ENCODE measurements around the gene HOXD9.

The HOXD9 gene

DNA sequence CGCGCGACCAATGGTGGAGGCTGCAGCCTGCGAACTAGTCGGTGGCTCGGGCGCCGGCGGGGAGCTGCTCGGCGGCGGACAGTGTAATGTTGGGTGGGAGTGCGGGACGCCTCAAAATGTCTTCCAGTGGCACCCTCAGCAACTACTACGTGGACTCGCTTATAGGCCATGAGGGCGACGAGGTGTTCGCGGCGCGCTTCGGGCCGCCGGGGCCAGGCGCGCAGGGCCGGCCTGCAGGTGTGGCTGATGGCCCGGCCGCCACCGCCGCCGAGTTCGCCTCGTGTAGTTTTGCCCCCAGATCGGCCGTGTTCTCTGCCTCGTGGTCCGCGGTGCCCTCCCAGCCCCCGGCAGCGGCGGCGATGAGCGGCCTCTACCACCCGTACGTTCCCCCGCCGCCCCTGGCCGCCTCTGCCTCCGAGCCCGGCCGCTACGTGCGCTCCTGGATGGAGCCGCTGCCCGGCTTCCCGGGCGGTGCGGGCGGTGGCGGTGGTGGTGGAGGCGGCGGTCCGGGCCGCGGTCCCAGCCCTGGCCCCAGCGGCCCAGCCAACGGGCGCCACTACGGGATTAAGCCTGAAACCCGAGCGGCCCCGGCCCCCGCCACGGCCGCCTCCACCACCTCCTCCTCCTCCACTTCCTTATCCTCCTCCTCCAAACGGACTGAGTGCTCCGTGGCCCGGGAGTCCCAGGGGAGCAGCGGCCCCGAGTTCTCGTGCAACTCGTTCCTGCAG is at the start of gene HOXD9:
Gene HOXD9, plus strand, starts transcription at position 37 of the 728 bp plus-strand sequence. Its CDS starts 50 bp downstream, at position 87.
- Mint-ChIP-seq H3K36me3 (ENCODE audit: low read depth) (no peaks in the 10 kb centered on the region), H3K4me1 (ENCODE audit: low read depth) (peaks cover 30% of the 10 kb centered on the region), H3K27ac (no peak within 1 kb of the TSS), H3K4me3 (peak within 1 kb of the TSS; percentile 59), H3K9me3 (no peaks in the 10 kb centered on the region), H3K27me3 (peaks cover 93% of the 10 kb centered on the region)
- intact Hi-C loops (cut with micrococcal nuclease) = no loop called here

DNA sequence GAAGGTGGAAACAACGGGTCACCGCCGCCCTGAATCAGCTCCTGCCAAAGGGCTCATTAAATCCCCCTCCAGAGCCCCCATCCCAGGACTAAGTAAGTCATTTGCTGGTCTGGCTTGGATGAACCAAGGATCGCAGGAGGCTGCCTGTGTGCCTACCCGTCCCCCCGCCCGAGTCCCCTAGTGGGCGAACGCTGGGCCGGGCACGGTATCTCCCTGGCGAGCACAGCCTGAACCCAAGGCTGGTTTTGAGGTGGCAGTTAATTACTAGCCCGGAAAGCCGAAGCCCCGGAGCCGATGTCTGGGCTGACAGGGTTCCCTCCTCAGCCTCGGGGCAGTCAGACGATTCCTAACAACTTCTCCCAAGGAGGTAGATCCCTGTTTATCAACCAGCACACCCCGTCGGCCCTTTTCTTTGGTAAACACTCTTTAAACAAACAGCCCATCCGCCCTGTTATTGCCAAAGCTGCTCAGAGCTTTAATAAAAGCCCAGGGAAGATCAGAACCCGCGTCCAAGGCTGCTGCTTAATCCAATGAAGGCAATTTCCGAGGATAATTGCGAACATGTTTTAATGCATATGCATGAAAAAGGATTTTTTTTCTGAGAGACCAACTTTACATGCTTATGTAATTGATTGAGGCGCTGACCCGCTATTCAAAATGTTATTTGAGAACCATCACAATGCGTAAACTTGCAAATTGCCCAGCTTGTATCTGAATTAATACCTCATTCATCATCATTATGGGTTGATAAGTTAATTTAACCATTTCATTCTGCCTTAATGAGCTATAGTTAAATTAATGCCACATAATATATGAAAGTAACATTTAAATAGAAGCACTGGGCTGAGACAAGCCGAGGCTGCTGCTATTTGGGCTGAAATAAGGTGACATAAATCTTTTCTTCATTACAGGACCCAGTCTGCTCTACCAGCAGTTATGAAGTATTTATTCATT is 49.3 kb upstream of the HOXD9 start:
- peaks cover 84% of the 10 kb centered on the region for H3K27me3 Mint-ChIP-seq
- intact Hi-C loops (cut with micrococcal nuclease) = no loop called here
- H3K4me3 Mint-ChIP-seq = no peak overlapping the region
- no peak overlapping the region for H3K27ac Mint-ChIP-seq
- no peaks in the 10 kb centered on the region for H3K9me3 Mint-ChIP-seq
- H3K36me3 Mint-ChIP-seq (ENCODE audit: low read depth) = no peaks in the 10 kb centered on the region
- peaks cover 5% of the 10 kb centered on the region for H3K4me1 Mint-ChIP-seq (ENCODE audit: low read depth)

- peaks cover 83% of the 10 kb centered on the region for H3K27me3 Mint-ChIP-seq
- no peak overlapping the region for H3K27ac Mint-ChIP-seq
- H3K9me3 Mint-ChIP-seq = no peaks in the 10 kb centered on the region
- no peak overlapping the region for H3K4me3 Mint-ChIP-seq
- intact Hi-C loops (cut with micrococcal nuclease) = no loop called here
- peaks cover 22% of the 10 kb centered on the region for H3K4me1 Mint-ChIP-seq (ENCODE audit: low read depth)
- H3K36me3 Mint-ChIP-seq (ENCODE audit: low read depth) = no peaks in the 10 kb centered on the region
Measured at GRCh38 chr2:176074919-176075425, 47.5 kb upstream of the HOXD9 start.

GRCh38 chr2:176075481-176075880 is 47.0 kb upstream of the HOXD9 start:
- Mint-ChIP-seq H3K36me3 (ENCODE audit: low read depth) (no peaks in the 10 kb centered on the region), H3K27ac (no peak overlapping the region), H3K4me1 (ENCODE audit: low read depth) (peaks cover 24% of the 10 kb centered on the region), H3K9me3 (no peaks in the 10 kb centered on the region), H3K27me3 (peaks cover 80% of the 10 kb centered on the region), H3K4me3 (no peak overlapping the region)
- intact Hi-C loops (cut with micrococcal nuclease) = no loop called here

DNA sequence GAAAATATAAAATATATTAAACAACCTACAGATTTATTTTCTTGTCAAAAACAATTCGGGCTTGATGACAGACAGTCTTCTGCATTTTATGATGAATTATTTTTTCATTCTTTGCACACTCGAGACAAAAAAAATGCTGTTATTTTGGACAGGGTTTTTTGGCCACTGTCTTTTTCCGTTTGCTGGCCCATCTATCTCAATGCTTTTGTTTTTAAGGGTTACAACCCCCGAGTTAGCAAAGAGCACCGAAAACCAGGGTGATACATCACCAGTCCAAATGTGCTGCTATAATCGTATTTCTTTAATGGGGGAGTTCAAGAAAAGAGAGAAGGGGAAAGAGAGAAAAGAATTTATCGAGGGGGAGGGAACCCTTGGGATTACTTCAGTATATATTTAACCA is 46.5 kb upstream of the HOXD9 start:
- intact Hi-C loops (cut with micrococcal nuclease) = no loop called here
- no peaks in the 10 kb centered on the region for H3K9me3 Mint-ChIP-seq
- H3K4me3 Mint-ChIP-seq = no peak overlapping the region
- peaks cover 80% of the 10 kb centered on the region for H3K27me3 Mint-ChIP-seq
- H3K27ac Mint-ChIP-seq = no peak overlapping the region
- H3K4me1 Mint-ChIP-seq (ENCODE audit: low read depth) = peaks cover 29% of the 10 kb centered on the region
- no peaks in the 10 kb centered on the region for H3K36me3 Mint-ChIP-seq (ENCODE audit: low read depth)

GRCh38 chr2:176076796-176077195 is 45.7 kb upstream of the HOXD9 start:
- Mint-ChIP-seq H3K4me1 (ENCODE audit: low read depth) (peaks cover 25% of the 10 kb centered on the region), H3K36me3 (ENCODE audit: low read depth) (no peaks in the 10 kb centered on the region), H3K27ac (no peak overlapping the region), H3K9me3 (no peaks in the 10 kb centered on the region), H3K27me3 (peaks cover 80% of the 10 kb centered on the region), H3K4me3 (no peak overlapping the region)
- intact Hi-C loops (cut with micrococcal nuclease) = no loop called here

GRCh38 chr2:176078541-176079284 is 43.8 kb upstream of the HOXD9 start:
- peaks cover 31% of the 10 kb centered on the region for H3K4me1 Mint-ChIP-seq (ENCODE audit: low read depth)
- H3K36me3 Mint-ChIP-seq (ENCODE audit: low read depth) = no peaks in the 10 kb centered on the region
- intact Hi-C loops (cut with micrococcal nuclease) = no loop called here
- H3K9me3 Mint-ChIP-seq = no peaks in the 10 kb centered on the region
- H3K27me3 Mint-ChIP-seq = peaks cover 81% of the 10 kb centered on the region
- no peak overlapping the region for H3K4me3 Mint-ChIP-seq
- no peak overlapping the region for H3K27ac Mint-ChIP-seq

DNA sequence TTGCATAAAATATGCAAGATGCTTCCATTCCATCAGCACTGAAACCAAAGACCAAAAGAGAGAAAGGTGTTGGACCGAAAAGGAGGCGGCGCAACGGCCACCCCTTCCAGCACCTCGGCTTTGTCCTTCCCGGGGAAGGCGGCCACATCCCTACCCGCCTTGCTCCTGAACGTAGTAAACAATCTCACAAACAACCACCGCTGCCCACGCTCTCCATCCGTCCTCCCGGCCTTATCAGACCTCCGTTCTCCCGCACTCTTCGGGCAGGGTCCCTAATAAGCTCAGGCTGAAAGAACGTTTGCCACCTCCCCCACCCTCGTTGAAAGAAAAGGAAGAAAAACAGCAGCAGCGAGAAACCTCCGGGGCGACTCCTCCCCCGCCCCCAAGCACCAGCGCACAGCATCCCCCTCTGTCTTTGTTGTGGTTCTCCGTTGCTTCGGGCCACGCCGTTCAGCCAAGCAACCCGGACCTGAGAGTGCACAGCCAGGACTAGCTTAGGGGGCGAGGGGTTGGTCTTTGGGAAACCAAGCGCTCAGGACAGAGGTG is 43.2 kb upstream of the HOXD9 start:
- H3K4me1 Mint-ChIP-seq (ENCODE audit: low read depth) = peaks cover 32% of the 10 kb centered on the region
- peaks cover 81% of the 10 kb centered on the region for H3K27me3 Mint-ChIP-seq
- H3K36me3 Mint-ChIP-seq (ENCODE audit: low read depth) = no peaks in the 10 kb centered on the region
- peak overlapping the region; percentile 53 for H3K4me3 Mint-ChIP-seq
- intact Hi-C loops (cut with micrococcal nuclease) = no loop called here
- no peaks in the 10 kb centered on the region for H3K9me3 Mint-ChIP-seq
- H3K27ac Mint-ChIP-seq = no peak overlapping the region

DNA sequence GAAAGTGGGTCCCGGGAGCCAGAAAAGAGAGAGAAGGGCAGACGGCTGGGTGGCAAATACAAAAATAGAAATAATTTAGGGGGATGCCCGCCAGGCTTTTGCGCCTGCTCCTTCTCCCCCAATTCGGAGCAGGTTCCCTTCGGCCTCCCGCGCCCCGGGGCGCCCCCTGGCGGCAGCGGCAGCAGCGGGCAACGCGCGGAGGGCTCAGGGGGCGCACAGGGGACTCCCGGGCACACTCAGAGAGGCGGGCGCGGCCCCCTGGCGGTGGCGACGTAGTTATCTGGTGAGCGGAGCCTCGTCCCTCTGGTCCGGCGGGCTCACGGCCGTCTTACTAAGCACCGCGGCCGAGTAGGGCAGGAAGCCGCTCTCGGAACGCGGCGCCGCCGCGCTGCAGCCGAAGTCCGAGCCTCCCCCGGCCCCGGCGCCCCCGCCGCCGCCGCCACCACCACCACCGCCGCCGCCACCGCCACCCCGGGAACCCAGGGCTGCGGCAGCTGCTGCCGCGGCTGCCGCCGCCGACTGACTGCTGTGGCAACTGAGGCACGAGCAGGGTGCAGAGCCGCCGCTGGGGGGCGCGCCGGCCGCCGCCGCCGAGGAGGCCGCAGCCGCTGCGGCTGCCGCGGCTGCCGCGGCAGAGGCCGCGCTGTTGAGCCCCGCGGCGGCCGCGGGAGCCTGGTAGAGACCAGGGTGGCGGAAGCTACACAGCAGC is 42.5 kb upstream of the HOXD9 start:
- Mint-ChIP-seq H3K27ac (no peak overlapping the region), H3K4me1 (ENCODE audit: low read depth) (peaks cover 38% of the 10 kb centered on the region), H3K27me3 (peaks cover 81% of the 10 kb centered on the region), H3K4me3 (peak overlapping the region; percentile 53), H3K36me3 (ENCODE audit: low read depth) (no peaks in the 10 kb centered on the region), H3K9me3 (no peaks in the 10 kb centered on the region)
- intact Hi-C loops (cut with micrococcal nuclease) = no loop called here

- Mint-ChIP-seq H3K4me1 (ENCODE audit: low read depth) (peaks cover 42% of the 10 kb centered on the region), H3K4me3 (peak overlapping the region; percentile 53), H3K9me3 (no peaks in the 10 kb centered on the region), H3K27me3 (peaks cover 81% of the 10 kb centered on the region), H3K36me3 (ENCODE audit: low read depth) (no peaks in the 10 kb centered on the region), H3K27ac (no peak overlapping the region)
- intact Hi-C loops (cut with micrococcal nuclease) = no loop called here
Measured at GRCh38 chr2:176080540-176081375, 41.8 kb upstream of the HOXD9 start.

- H3K27me3 Mint-ChIP-seq = peaks cover 83% of the 10 kb centered on the region
- no peak overlapping the region for H3K4me3 Mint-ChIP-seq
- intact Hi-C loops (cut with micrococcal nuclease) = no loop called here
- H3K4me1 Mint-ChIP-seq (ENCODE audit: low read depth) = peaks cover 49% of the 10 kb centered on the region
- H3K9me3 Mint-ChIP-seq = no peaks in the 10 kb centered on the region
- H3K36me3 Mint-ChIP-seq (ENCODE audit: low read depth) = no peaks in the 10 kb centered on the region
- no peak overlapping the region for H3K27ac Mint-ChIP-seq
Measured at GRCh38 chr2:176081376-176081836, 41.1 kb upstream of the HOXD9 start.

DNA sequence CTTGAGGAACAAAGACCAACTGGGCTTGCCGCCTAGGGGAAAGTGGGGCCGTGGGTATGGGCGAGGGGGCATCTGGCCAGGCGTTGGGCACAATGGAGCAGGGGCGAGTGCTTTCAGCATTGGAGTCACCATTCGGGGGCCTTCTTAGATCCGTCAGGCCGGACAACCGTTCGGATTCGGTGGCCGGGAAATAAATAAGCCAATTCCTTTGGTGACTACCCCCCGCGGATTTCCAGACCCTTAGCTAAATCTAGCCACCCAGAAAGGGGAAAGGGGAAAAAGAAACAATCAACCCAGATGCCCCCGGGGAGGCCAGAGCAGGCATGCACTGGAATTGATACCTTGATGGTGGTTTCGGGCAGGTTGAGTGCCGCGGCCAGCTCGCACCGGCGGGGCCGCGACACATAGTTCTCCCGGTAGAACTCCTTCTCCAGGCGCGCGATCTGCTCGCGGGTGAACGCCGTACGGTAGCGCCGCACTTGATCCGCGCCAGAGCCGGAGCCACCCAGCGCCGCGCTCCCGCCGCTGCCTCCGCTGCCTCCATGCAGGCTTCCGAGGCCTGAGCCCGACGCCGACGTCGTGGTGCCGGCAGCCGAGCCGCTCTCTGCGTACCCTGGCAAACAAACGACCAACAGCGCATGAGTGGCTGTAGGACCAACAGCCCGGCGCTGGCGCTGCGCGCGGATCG is 40.5 kb upstream of the HOXD9 start:
- Mint-ChIP-seq H3K27ac (no peak overlapping the region), H3K36me3 (ENCODE audit: low read depth) (no peaks in the 10 kb centered on the region), H3K4me3 (no peak overlapping the region), H3K9me3 (no peaks in the 10 kb centered on the region), H3K4me1 (ENCODE audit: low read depth) (peaks cover 50% of the 10 kb centered on the region), H3K27me3 (peaks cover 85% of the 10 kb centered on the region)
- intact Hi-C loops (cut with micrococcal nuclease) = no loop called here
